ENCODE data around the gene MYO9B.
"Not testable (repeated sequence)": the region's sequence is repeated elsewhere in the genome, so short reads cannot be mapped to it uniquely, and the experiment has no call there.

MYO9B gene

GRCh38 chr19:17148130-17148529 lies 72.6 kb downstream of the MYO9B start:
- no peak for DNase-seq

DNA sequence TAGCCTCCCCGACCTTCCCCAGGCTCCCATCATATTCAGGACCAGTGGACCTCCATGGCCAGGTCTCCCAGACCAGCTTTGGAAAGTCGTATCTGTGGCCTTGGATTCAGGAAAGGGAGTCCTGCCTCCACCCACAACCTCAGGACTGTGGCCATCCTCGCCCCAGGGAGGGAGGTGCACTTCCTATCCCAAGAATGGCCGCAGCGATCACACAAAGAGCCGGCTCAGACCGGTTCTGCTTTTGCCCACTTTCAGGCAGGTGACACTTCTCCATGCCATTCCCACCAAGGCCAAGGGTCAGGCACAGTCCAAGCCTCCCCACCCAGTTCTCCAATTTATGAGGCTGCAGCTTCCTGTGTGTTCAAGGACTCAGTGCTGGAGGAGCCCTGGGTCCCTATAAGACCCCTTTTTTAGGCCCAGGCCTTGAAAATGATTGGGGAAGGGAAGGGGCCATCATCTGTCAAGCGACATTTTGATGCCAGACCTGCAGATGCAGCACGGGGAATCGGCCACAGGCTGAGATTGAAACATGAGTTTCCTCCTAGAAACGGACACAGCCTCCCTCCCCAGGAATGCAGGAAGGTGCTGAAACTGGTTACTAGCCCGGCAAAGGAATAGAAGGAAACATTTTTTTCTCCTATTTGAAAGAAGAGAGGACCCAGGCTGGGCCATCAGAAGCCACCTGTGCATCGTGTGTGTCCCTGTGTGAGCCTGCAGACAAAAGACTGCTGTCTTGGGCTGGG lies 74.0 kb downstream of the MYO9B start:
- no peak for DNase-seq

- DNase-seq, result no peak
Measured at GRCh38 chr19:17153996-17154395, 78.4 kb downstream of the MYO9B start.

DNA sequence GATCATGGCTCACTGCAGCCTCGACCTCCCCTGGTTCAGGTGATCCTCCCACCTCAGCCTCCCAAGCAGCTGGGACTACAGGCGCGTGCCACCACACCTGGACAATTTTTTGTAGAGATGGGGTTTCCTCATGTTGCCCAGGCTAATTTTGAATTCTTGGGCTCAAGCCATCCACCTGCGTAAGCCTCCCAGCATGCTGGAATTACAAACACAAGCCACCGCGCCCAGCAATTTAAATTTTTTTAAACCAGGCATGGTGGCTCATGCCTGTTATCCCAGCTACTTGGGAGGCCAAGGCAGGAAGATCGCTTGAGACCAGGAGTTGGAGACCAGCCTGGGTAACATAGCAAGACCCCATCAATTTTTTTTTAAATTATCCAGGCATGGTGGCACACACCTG lies 79.7 kb downstream of the MYO9B start:
- no peak for DNase-seq

DNA sequence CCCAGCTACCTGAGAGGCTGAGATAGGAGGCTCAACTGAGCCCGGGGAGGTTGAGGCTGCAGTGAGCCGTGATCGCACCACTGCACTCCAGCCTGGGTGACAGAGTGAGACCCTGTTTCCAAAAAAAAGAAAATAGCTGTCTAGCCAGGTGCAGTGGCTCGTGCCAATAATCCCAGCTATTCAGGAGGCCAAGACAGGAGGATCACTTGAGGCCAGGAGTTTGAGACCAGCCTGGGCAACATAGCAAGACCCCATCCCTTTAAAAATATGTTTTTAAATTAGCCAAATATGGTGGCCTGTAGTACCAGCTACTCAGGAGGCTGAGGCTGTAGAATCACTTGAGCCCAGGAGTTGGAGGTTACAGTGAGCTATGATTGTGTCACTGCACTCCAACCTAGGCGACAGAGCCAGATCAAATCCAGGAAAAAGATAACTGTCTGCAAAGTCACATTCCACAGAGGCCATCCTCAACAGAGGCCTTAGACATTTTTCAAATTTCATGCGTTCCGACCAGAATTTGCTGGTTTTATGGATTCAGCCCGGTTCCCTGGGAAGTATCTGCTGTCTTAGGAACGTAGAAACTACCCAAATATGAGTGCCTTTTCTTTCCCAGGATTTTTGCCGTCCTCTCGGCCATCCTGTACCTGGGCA lies 80.8 kb downstream of the MYO9B start:
- no peak for DNase-seq

- DNase-seq, result no peak
Measured at GRCh38 chr19:17156947-17157302, 81.3 kb downstream of the MYO9B start.

DNA sequence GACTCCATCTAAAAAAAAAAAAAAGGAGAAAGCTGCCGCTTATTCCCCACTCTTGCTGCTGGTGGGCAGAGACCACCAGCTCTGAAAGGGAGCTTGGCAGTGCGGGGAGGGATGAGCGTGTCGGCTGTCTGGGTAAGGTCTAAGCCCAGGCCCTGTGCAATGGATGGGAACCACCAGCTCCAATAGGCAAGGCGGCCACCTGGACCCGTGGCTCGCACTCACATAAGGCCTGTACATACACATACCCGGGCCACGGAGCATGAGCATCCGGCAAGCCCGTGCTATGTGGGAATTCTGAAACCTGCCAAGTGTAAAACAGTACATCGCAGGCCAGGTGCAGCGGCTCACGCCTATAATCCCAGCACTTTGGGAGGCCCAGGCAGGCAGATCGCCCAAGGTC lies 83.0 kb downstream of the MYO9B start:
- no peak for DNase-seq

- DNase-seq, result no peak
Measured at GRCh38 chr19:17159466-17160393, 84.2 kb downstream of the MYO9B start.

GRCh38 chr19:17160908-17161307 lies 85.3 kb downstream of the MYO9B start:
- DNase-seq, result no peak

DNA sequence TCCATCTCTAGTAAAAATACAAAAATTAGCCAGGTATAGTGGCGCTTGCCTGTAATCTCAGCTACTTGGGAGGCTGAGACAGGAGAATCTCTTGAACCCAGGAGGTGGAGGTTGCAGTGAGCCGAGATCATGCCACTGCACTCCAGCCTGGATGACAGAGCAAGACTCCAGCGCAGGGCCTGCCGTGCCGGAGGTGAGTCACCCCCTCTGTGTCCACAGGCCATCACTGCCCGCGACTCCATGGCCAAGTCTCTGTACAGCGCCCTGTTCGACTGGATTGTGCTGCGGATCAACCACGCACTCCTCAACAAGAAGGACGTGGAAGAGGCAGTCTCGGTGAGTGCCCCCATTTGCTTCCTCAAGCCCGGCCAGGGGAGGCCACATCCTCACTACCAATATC lies 86.6 kb downstream of the MYO9B start:
- not testable (repeated sequence) for DNase-seq

GRCh38 chr19:17162580-17162979 lies 87.0 kb downstream of the MYO9B start:
- no peak for DNase-seq

DNA sequence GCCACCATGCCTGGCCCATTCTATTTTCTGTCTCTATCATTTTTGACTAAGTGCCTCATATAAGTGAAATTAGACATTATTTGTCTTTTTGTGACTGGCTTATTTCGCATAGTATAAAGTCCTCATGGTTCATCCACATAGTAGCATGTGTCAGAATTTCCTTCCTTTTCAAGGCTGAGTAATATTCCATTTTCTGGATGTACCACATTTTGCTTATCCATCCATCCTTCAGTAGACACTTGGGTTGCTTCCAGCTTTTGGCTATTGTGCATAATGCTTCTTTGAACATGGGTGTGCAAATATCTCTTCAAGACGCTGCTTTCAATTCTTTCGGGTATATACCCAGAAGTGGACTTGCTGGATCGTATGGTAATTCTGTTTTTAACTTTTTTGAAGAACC lies 88.1 kb downstream of the MYO9B start:
- DNase-seq, result no peak

DNA sequence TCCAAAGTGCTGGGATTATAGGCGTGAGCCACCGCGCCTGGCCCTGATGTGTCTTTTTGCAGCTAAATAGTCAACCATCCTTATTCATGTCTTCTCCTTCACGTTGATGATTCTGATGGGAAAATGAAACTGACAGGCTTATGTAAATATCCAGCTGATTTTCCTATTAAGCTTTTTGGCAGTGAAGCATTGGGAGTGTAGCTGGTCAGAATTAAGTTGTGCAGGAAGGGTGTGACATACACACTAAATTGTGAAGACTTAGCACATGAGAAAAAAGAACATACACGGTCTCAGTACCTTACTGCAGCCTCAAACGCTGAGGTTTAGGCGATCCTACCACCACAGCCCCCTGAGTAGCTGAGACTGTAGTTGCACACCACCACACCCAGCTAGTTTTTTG lies 89.1 kb downstream of the MYO9B start:
- no peak for DNase-seq

DNA sequence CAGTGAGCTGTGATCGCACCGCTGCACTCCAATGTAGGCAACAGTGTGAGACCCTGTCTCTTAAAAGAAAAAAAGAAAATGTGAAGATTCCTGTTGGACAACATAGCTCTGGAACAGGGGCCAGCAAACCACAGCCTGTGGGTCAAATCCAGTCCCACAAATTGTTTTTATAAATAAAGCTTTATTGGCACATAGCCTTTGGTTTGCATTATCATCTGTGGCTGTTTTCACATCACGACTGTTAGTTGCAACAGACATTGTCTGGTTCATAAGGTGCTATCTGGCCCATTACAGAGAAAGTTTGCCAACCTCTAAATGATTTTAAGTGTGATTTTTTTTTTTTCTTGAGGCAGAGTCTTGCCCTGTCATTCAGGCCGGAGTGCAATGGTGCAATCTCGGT lies 90.1 kb downstream of the MYO9B start:
- no peak for DNase-seq

DNA sequence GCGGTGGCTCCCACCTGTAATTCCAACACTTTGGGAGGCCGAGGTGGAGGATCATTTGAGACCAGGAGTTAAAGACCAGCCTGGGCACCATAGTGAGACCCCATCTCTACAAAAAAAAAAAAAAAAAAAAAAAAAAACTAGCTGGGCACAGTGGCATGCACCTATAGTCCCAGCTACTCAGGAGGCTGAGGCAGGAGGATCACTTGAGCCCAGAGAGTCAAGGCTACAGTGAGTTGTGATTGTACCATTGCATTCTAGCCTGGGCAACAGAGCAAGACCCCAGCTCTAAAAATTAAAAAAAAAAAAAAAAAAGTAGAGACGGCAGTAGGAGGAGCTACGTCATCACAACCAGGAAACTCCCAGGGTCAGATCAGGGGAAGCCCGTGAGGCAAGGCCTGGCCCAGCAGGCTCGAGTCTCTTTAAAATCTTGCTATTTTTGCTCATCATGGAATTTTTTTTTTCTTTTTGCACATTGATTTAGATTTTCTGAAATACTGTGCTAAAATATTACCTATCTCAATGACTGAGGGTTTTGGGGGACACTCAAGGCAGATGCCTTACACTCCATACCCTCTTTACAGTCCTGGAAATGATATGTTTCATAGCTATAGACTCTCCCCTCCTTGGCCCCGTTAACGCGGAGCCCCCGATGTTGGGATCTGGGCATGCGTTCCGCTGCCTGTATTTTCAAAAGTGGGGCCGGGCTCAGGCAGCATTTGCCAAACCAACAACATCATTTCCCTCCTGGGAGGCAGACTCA lies 95.1 kb downstream of the MYO9B start:
- DNase-seq, result no peak

- DNase-seq, result no peak
Measured at GRCh38 chr19:17171874-17172273, 96.3 kb downstream of the MYO9B start.

- no peak for DNase-seq
Measured at GRCh38 chr19:17172624-17173345, 97.2 kb downstream of the MYO9B start.

GRCh38 chr19:17178291-17178690 lies 102.7 kb downstream of the MYO9B start:
- DNase-seq, result no peak

- no peak for DNase-seq
Measured at GRCh38 chr19:17180997-17181702, 105.6 kb downstream of the MYO9B start.

DNA sequence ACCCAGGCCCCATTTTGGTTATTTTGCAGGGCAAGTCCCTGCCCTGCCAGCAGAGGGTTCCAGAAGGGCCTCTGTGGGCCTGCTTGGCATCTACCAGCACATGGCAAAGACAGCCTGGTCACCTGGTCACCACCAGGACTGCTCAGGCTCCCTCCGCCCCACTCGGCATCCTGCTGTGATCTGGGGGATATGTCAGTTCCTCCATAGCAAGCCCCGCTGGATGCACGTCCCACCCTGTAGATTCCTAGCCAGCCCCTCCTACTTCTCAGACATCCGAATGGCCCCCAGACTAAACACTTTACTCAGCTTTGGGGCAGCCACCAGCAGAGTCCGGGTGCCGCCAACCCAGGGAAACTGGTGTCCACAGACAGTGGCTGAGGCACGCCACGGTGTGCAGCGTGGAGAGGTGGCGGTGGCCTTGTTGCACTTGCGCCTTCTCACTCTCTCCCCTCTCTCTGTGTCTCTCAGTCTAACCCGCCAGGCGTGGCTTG lies 107.7 kb downstream of the MYO9B start:
- DNase-seq, result no peak

GRCh38 chr19:17183858-17184321 lies 108.3 kb downstream of the MYO9B start:
- no peak for DNase-seq

Measured in NCI-H524 (cell line).